GM19239 (cell line): ENCODE data around the gene PSMD6.

Source experiments
- DNase-seq: peaks from one replicate; pipeline ENCODE4 v3.0.0; 2011; ENCODE audit warnings: low spot score; ENCODE audit not compliant: insufficient read length
- FAIRE-seq: peaks from 2 replicates; lab custom pipeline; 2011; peaks lifted over from hg19 to GRCh38; lab: Jason Lieb, UNC

The PSMD6 gene

DNA sequence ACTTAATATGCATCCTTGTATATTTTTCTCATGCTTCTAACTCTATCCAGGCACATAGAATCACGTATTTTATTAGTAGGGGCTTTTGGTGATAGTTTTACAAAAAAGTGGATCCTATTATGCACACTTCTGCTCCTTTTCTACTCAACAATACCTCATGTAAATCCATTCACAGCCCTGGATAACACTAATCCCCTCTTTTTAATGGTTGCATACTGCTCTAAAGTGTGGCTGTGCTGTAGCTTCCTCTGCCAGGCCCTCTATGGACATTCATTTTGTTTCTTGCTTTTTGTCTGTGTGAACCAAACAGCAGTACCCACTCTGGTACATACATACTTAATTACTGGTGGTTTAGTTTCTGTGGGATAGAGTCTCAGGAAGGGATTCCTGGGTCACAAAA, 59.8 kb downstream of the PSMD6 start:
- DNase-seq = no peak
- FAIRE-seq = no peak

DNA sequence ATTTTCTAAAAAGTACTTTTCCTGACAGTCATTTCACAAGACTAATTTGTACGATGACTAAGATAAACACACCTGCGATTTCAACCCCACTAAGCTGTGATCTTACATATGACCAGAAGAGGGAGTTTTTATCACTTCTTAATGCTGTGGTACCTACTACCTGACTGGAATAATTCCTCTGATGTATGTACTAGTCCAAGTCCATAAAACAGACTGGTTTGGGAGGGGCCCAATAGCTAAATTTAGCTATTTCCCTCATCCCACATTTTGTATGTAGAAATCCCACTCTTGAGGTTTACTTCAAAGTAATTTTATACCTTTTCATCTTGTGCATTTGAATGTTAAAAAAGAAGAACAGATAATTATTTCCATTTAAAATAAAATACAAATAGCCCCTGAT, 61.4 kb downstream of the PSMD6 start:
- DNase-seq (no peak), FAIRE-seq (peak; percentile 85)
